Occipital lobe (tissue), 2 donors: ENCODE data around the gene WRAP73. TPM values are rescaled to one million over a fixed set of nuclear protein-coding genes. Genes with fewer than 3 reads are reported as not detected.

Source experiments
- DNase-seq: peaks from one replicate; lab custom pipeline; 2025; lab: John Stamatoyannopoulos, UW
- total RNA-seq: library from RNA; depleted of rRNA; stranded (reverse); fragments of >200 nt; gene quantifications from one replicate; pipeline ENCODE4 v1.2.3, GENCODE V29; 2014

The WRAP73 gene
- total RNA-seq, 1 donor from 2014 or later, result 10.8 TPM

GRCh38 chr1:3650248-3651025, 534 bp upstream of the WRAP73 start:
- DNase-seq, result no peak

GRCh38 chr1:3646596-3646995, 3.3 kb downstream of the WRAP73 start:
- no peak for DNase-seq

DNA sequence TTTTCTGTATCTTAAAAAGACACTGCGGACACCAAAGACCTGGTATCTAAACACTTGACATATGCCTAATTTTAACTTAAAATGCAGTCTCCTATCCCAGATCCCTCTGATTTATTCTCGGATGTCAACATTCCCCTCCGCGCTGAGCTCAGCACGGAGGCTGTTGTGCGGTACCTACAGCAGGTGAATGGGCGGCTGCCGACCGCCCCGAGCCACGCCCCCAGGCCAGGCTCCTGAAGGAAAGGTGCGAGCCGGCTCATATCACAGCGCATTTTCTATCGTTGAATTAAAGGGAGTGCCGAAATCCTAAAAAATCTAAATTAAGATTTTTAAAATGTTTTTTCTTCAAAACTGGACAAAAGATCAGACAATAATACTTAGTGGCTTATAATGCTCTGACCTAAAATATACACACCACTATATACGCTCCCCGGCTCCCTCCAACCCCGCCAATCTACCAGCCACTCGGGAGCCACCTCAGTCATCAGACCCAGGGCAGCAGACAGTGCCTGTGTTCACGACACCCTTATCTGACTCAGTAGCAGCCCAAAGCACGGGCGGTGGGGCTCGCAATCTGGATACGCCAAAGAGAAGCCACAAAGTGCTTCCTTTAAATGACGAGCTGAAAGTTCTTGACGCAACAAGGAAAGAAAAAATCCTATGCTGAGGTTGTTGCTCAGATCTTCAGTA, 4.1 kb downstream of the WRAP73 start:
- no peak for DNase-seq

DNA sequence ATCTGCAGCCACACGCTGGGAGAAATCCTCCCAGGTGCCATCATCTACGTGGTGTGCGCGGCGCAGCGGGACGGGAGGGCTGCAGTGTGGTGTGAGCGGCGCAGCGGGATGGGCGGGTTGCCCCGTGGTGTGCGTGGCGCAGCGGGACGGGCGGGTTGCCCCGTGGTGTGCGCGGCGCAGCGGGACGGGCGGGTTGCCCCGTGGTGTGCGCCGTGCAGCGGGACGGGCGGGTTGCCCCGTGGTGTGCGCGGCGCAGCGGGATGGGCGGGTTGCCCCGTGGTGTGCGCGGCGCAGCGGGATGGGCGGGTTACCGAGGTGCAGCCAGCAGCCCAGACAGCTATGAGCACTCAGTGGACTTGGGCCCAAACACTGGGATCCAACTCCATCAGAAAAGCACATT, 4.7 kb downstream of the WRAP73 start:
- DNase-seq, result no peak

- DNase-seq, result no peak
Observed at GRCh38 chr1:3644273-3644672, 5.6 kb downstream of the WRAP73 start.

DNA sequence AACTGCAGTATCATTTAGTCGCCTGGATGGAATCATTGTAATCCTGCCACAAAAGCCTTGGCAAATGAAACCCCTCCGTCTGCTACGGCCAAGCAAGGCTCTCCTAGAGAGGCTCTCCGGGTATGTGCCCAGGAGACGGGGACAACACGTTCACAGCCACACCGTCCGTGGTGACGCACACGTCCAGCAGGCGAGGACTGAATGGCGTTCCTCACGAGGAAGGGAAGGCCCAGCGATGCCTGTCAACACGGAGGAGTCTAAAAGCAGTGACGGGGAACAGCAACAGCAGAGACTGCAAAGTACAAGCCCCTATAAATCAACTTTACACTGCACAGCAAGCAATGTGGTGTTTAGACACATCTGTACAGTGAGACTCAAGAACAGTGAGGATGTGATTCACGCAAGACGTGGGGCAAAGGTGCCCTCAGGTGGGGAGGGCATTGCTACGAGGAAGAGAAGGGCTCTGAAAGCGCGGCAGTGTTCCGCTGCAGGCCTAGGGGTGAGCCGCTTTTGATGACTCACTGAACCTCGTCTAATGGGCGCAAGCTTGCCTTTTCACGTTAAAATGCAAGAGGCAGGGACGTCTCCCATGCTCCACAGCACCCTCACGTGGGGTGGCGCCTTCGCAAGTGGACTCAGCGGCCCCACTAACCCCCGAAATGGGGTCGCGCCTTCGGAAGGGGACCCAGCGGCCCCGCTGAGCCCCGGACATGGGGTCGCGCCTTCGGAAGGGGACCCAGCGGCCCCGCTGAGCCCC, 6.8 kb downstream of the WRAP73 start:
- DNase-seq, result no peak

DNA sequence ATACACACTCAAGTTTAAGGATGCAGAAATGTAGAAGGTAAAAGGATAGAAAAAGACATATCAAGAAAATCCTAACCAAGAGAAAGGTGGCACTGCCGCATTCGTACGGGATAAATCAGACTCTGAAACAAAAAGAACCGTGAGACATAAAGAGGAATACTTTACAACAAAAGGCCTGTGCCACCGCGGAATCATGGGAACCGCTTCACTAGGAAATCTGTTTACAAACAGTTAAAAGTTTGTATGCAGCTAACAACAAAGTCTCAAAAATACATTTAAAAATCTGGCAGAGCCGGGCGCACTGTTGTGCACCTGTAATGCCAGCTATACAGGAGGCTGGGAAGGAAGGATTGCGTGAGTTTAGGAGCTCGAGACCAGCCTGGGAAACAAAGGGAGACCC, 8.1 kb downstream of the WRAP73 start:
- DNase-seq, result no peak

DNA sequence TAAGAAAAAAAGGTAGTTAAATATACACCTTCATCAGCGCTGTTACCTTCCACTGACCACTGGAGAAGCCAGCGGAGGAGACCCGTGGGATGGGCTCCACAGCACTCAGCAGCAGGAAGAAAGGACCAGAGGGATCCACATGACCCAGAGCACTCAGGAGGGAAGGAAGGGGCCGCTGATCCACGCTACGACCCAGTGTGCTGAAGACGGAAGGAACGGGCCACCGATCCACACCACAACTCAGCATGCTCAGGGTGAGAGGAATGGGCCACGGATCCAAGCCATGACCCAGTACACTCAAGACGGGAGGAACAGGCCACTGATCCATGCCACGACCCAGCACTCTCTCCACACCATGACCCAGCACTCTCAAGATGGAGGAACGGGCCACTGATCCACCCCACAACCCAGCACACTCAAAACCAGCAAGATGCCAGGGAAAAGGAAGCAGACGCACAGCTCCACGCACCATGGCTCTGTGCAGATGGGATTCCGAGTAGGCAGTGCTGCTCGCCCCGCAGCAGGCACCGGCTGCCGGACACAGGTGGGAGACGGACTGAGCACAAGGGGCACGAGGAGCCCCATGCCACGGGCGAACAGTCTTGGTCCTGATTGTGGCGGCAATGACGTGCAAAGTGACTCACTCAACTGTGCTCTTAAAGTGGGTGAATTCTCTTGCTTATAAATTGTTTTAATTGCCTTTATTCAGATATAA, 8.7 kb downstream of the WRAP73 start:
- no peak for DNase-seq

- DNase-seq, result no peak
Observed at GRCh38 chr1:3640121-3640837, 9.6 kb downstream of the WRAP73 start.

DNA sequence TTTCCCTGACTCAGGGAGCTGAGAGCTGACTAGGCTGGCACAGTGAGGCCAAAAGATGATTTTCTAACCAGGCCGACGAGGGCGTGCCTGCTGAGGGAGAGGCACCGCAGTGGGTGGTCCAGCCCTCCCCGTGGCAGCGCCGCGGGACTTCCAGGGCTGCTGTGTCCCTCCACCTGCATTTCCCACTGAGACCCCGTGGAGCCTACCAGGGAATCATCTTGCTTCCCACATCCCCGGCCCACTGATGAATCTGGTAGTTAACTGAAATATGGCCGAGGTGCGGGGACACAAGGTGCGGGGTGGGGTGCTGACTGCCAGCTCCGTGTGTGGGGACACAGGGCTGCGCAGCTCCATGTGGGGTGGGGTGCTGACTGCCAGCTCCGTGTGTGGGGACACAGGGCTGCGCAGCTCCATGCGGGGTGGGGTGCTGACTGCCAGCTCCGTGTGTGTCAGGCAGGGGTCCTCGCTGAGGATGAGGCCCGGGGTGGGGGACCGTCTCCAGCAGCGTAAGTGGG, 10.4 kb downstream of the WRAP73 start:
- no peak for DNase-seq

DNA sequence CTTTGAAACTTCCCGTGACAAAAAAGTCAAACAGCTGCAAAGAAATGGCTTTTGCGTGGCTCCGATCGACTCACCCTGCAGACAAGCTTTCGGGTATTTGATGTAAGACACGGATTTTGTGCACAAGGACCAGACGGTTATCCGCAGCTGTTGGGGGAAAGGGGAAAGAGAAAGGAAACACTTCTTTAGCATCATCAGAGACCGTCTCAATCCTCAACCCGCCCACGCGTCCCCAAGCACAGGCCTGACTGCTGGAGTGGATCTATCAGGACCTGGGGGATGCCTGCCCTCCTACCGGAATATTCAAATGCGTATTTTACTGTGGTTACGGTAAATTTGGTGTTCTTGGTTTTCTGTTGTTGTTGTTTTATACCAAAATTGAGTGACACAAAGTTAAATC, 11.2 kb downstream of the WRAP73 start:
- DNase-seq, result no peak

DNA sequence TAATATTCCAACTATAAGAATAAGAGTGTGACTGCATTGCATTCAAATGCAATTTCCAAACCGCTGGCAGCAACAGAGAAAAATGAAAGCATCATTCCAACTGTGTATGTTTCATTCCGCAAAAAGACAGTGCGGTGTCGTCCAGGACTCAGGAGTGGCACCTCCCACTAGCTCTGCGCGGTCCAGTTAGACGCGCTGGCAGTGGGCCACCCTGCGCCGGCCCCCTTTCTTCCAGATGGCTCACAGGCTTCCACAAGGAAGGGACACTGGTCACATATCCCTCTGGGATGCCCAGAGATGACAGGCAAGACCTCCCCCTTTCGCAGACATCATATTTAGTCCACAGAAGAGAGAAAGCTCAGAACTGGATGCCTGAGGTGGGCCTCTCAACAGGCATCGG, 11.9 kb downstream of the WRAP73 start:
- no peak for DNase-seq

DNA sequence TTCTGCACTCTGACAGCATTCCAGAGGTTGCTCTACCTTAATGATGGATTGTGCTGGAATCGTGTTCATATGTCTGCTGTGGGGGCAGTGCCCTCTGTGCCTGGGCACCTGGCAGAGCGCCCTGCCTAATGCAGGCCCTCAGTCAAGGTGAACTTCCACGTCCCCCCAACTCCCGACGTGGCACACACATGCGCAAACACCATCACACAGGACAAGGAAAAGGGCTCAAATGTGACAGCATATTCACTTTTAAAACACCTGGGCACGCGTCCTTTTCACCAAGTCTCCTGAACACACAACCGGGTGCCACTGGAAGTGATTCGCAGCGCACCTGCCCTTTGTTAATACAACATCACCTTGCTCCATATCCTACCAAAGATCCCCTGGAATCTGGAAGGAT, 13.4 kb downstream of the WRAP73 start:
- no peak for DNase-seq

GRCh38 chr1:3636080-3636479, 13.8 kb downstream of the WRAP73 start:
- no peak for DNase-seq

DNA sequence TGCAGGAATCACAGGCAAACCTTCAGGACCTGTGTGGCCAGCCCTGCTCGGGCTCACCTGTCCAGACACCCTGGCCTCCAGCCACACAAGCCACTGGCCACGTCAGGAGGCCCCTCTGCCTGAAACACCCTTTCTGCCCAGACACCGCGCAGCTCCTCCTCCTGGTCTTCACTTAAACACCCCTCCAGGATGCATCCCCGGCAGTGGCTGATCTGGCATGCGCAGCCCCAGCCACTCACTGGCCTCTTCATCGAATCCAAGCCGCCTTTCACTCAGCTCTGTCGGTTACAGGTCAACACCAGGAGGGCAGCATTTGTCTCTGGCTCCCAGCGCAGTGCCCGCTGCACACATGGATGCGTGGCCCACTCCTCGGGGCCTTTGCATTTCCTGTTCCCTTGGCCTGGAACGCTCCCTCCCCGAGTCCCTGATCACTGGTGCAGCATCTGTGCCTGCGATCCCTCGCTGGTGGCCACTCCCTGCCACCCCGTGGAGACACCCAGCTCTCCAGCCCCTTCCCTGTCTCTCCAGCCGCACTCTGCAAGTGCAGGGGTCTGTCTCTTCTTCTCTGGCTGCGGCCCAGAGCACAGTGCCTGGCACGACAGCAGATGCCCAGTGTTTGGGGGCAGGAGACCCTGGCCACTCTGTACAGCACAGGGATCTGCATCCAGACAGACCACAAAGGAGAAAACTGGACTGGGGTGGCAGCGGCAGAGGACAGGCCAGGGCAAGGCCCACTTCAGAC, 15.7 kb downstream of the WRAP73 start:
- no peak for DNase-seq

- no peak for DNase-seq
Observed at GRCh38 chr1:3633344-3634058, 16.4 kb downstream of the WRAP73 start.

- DNase-seq, result no peak
Observed at GRCh38 chr1:3632716-3633343, 17.1 kb downstream of the WRAP73 start.

DNA sequence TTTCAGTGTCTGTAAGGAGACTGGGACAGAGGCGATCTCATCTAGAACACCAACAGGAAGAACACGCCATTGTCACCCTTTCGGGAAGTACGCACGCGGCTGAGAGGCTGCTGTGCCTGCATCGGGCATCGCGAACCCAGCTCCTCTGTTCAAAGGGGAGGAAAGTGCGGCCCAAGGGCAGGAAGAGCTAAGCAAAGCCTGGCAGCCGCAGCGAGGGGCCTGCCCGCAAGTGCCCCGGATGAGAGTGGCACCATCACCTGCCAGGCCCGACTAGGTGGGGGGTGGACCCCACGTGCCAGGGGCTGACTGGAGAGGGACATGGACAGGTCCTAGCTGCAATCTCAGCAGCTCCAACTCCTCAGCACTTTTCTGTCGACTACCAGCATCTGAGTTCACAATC, 17.6 kb downstream of the WRAP73 start:
- no peak for DNase-seq
